A673 (cell line): ENCODE measurements around the gene TMC3. TPM values are rescaled to one million over a fixed set of nuclear protein-coding genes. Genes with fewer than 3 reads are reported as not detected.
"Not testable (repeated sequence)": the region's sequence is repeated elsewhere in the genome, so short reads cannot be mapped to it uniquely, and the experiment has no call there.

Experiments used
- BruUV-seq: library from RNA; stranded (reverse); fragments of 400-500 nt; replicated peaks from 2 replicates; lab custom pipeline; 2021; lab: Mats Ljungman, UMichigan
- CTCF ChIA-PET: fragments of 300-600 bp; sonication (Branson Sonifier 250); formaldehyde crosslinking; loops from one replicate; lab custom pipeline; 2022; ENCODE audit warnings: antibody characterized with exemption; lab: Charles Lee
- POLR2A ChIA-PET: fragments of 300-600 bp; sonication (Branson Sonifier 250); formaldehyde crosslinking; loops from one replicate; lab custom pipeline; 2022; ENCODE audit warnings: antibody characterized with exemption; ENCODE audit not compliant: low non-redundant PET; lab: Charles Lee
- DNase-seq: peaks from one replicate; pipeline ENCODE4 v3.0.0-alpha.2; 2015; ENCODE audit warnings: low spot score
- H3K27ac ChIP-seq: fragments of 200-600 bp; sonication (generic); 2 replicates; pipeline ENCODE4 v1.5.1; 2016; ENCODE audit warnings: mixed run types, low read depth, mild to moderate bottlenecking, mixed read lengths, antibody characterized with exemption, low read length; ENCODE audit not compliant: poor library complexity, severe bottlenecking
- H3K27me3 ChIP-seq: fragments of 200-600 bp; sonication (generic); replicated peaks from 2 replicates; pipeline ENCODE4 v1.6.1; 2017; ENCODE audit warnings: mixed run types, low read depth, mild to moderate bottlenecking, mixed read lengths, antibody characterized with exemption, low read length; ENCODE audit not compliant: insufficient read depth, poor library complexity
- H3K36me3 ChIP-seq: fragments of 200-600 bp; sonication (generic); 2 replicates; pipeline ENCODE4 v1.6.1; 2016; ENCODE audit warnings: mixed run types, mild to moderate bottlenecking, mixed read lengths, antibody characterized with exemption, low read length; ENCODE audit not compliant: insufficient read depth, poor library complexity, severe bottlenecking
- H3K4me1 ChIP-seq: fragments of 200-600 bp; sonication (generic); 2 replicates; pipeline ENCODE4 v1.6.1; 2017; ENCODE audit warnings: mixed run types, mild to moderate bottlenecking, mixed read lengths, antibody characterized with exemption, low read length; ENCODE audit not compliant: insufficient read depth, poor library complexity, severe bottlenecking
- H3K4me3 ChIP-seq: fragments of 200-600 bp; sonication (generic); 2 replicates; pipeline ENCODE4 v1.5.1; 2016; ENCODE audit warnings: low read depth, mixed run types, mild to moderate bottlenecking, mixed read lengths, low read length; ENCODE audit not compliant: poor library complexity, severe bottlenecking
- H3K9me3 ChIP-seq: fragments of 200-600 bp; sonication (generic); 2 replicates; pipeline ENCODE4 v1.6.1; 2016; ENCODE audit warnings: mixed run types, low read depth, mild to moderate bottlenecking, mixed read lengths, antibody characterized with exemption, low read length; ENCODE audit not compliant: poor library complexity, severe bottlenecking
- EZH2 ChIP-seq: fragments of 200-600 bp; sonication (generic); IDR thresholded peaks from 2 replicates; pipeline ENCODE4 v1.6.1; 2017; ENCODE audit warnings: borderline replicate concordance, low read depth, mild to moderate bottlenecking, mixed read lengths, antibody characterized with exemption, low read length; ENCODE audit not compliant: poor library complexity, severe bottlenecking
- intact Hi-C: fragments of 100-400 bp; cut with micrococcal nuclease; formaldehyde crosslinking; loops from one replicate; pipeline ENCODE4 v1.10.0; 2022; ENCODE audit not compliant: unreplicated experiment
- total RNA-seq: library from RNA; stranded (reverse); gene quantifications from 2 replicates; pipeline ENCODE4 v1.2.3, GENCODE V29; 2021
- TF ChIP-seq, protein P1 (sequence below): fragments of 300-800, 200-600 bp; sonication (generic); conservative IDR thresholded peaks from 2 replicates; pipeline ENCODE4 v1.5.1; 2017; ENCODE audit warnings: low read depth, mild to moderate bottlenecking, antibody characterized with exemption, low read length, moderate library complexity, mixed read lengths

Gene TMC3
- total RNA-seq, 1 experiment from 2014 or later, result not detected

DNA sequence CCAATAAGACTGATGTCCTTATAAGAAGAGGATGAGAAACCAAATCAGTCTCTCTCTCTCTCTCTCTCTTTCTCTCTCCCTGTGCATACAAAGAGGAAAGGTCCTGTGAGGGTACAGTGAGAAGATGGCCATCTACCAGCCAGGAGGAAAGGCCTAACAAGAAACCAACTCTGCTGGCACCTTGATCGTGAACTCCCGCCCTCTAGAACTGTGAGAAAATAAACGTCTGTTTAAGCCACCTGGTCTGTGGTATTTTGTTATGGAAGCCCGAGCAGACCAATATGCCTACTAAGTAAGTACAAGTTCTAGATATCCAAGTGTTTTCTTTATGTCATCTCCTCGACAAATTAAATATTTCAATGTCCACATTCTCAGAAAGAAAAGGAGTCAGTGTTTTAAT is 44.9 kb upstream of the TMC3 start:
- ChIA-PET CTCF (no interaction called here), POLR2A (no interaction called here)
- Histone ChIP-seq H3K36me3 (no peaks in the 10 kb centered on the region), H3K4me3 (no peak overlapping the region), H3K4me1 (no peaks in the 10 kb centered on the region), H3K9me3 (no peaks in the 10 kb centered on the region), H3K27me3 (no peaks in the 10 kb centered on the region), H3K27ac (no peak overlapping the region)
- intact Hi-C loops, result loop anchor here (10.0 kb wide), 1 partner anchor 626 kb away; the partner anchor contains the start of gene MEX3B
- no peak for DNase-seq
- BruUV-seq, result no TSS peak
- TF ChIP-seq EZH2, result no peak
- TF ChIP-seq, protein P1, sequence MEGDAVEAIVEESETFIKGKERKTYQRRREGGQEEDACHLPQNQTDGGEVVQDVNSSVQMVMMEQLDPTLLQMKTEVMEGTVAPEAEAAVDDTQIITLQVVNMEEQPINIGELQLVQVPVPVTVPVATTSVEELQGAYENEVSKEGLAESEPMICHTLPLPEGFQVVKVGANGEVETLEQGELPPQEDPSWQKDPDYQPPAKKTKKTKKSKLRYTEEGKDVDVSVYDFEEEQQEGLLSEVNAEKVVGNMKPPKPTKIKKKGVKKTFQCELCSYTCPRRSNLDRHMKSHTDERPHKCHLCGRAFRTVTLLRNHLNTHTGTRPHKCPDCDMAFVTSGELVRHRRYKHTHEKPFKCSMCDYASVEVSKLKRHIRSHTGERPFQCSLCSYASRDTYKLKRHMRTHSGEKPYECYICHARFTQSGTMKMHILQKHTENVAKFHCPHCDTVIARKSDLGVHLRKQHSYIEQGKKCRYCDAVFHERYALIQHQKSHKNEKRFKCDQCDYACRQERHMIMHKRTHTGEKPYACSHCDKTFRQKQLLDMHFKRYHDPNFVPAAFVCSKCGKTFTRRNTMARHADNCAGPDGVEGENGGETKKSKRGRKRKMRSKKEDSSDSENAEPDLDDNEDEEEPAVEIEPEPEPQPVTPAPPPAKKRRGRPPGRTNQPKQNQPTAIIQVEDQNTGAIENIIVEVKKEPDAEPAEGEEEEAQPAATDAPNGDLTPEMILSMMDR, result no peak

DNA sequence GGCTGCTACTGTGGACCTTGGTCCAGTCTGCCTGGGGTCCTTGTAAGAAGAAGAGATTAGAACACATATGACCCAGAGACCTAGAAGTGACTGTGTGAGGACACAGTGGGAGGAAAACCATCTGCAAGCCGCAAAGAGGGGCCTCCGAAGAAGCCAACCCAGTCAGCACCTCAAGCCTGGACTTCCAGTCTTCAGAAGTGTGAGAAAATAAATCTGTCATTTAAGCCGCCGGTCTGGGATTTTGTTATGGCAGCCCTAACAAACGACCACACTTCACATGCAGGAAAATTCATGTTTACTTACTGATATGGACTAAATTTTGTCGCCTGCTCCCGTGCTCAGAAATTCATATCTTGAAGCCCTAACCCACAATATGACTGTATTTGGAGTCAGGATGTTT is 44.4 kb upstream of the TMC3 start:
- DNase-seq, result no peak
- Histone ChIP-seq H3K27ac (no peak overlapping the region), H3K27me3 (no peaks in the 10 kb centered on the region), H3K9me3 (no peaks in the 10 kb centered on the region), H3K36me3 (no peaks in the 10 kb centered on the region), H3K4me3 (no peak overlapping the region), H3K4me1 (no peaks in the 10 kb centered on the region)
- ChIA-PET POLR2A (no interaction called here), CTCF (no interaction called here)
- no TSS peak for BruUV-seq
- intact Hi-C loops, result loop anchor here (10.0 kb wide), 1 partner anchor 626 kb away; the partner anchor contains the start of gene MEX3B
- TF ChIP-seq, protein P1, result no peak
- no peak for TF ChIP-seq EZH2

DNA sequence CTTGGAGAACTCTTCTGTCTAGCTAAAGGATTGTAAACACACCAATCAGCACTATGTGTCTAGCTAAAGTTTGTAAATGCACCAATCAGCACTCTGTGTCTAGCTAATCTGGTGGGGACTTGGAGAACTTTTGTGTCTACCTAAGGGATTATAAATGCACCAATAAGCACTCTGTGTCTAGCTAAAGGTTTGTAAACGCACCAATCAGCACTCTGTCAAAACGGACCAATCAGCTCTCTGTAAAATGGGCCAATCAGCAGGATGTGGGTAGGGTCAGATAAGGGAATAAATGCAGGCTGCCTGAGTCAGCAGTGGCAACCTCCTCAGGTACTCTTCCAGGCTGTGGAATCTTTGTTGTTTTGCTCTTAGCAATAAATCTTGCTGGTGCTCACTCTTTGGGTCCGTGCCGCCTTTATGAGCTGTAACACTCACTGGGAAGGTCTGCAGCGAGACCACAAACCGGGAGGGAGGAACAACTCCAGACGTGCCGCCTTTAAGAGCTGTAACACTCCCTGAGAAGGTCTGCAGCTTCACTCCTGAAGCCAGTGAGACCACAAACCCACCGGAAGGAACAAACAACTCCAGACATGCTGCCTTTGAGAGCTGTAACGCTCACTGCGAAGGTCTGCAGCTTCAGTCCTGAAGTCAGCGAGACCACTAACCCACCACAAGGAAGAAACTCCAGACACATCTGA is 40.4 kb upstream of the TMC3 start:
- H3K4me1 ChIP-seq, CTCF ChIA-PET, H3K36me3 ChIP-seq, H3K27ac ChIP-seq, H3K9me3 ChIP-seq, H3K27me3 ChIP-seq, BruUV-seq, H3K4me3 ChIP-seq, DNase-seq: not testable (repeated sequence)
- POLR2A ChIA-PET, result interaction anchor here (0.5 kb wide), 1 partner anchor 154 kb away, joined by 3 read pairs; no protein-coding TSS in a partner anchor
- intact Hi-C loops, result loop anchor here (10.0 kb wide), 1 partner anchor 630 kb away; the partner anchor contains the start of gene MEX3B
